ENCODE results near the gene ACYP2.

ACYP2 gene

DNA sequence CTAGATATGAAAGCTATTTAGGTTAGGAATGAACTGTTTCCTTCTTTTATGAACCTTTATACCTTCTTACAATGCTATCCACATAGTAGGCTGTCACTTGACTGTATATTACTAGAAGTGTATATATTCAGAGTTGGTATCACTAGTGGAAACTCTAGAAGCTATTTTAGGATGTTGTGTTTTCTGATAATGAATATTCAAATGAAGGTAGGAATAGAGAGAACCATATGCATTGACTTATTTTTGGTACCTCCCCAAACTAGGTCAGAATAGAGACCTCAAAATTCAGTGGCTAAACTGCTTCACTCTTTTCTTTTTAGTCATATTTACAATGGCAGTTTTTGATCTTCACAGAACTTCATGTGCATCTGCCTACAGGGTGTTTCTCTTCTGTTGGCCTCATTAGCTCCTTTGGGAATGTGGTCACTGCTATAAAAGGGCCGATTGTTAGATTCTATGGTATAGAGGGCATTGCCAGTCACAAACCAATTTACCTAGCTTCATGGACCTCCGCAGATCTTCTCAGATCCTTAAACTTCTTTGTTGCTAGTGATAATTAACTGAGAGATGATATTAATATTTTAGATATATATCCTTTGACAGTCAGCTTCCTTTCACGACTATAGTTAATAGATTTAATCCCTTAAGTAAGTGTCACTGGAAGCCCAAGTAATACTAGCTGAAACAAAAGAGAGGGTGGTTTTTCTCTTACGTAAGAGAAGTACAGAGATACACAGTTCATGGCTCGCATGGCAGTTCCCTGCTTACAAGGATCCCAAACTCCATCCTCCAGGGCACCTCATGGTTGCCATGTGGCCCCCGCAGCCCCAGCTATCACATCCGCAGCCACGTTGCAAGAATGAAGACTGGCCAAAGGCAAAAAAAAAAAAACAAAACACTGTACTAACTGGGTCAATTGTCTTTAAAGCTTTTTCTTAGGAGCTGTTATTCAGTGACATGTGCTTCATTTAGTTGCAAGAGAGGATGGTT is 79.6 kb downstream of the ACYP2 start:
- TF ChIP-seq TAF1 (IDR thresholded peaks at IDR 0.05; ENCODE audit: borderline replicate concordance, insufficient read depth, low read length) (no peak), POLR2AphosphoS5 (IDR thresholded peaks at IDR 0.05; ENCODE audit: low read depth, low read length) (no peak), SIN3A (IDR thresholded peaks at IDR 0.05; ENCODE audit: borderline replicate concordance, insufficient read depth, low read length) (no peak), FOXP2 (optimal IDR thresholded peaks at IDR 0.05; ENCODE audit: borderline replicate concordance, extremely low read depth, extremely low read length, insufficient read depth) (no peak)
- TF ChIP-seq, protein P1, sequence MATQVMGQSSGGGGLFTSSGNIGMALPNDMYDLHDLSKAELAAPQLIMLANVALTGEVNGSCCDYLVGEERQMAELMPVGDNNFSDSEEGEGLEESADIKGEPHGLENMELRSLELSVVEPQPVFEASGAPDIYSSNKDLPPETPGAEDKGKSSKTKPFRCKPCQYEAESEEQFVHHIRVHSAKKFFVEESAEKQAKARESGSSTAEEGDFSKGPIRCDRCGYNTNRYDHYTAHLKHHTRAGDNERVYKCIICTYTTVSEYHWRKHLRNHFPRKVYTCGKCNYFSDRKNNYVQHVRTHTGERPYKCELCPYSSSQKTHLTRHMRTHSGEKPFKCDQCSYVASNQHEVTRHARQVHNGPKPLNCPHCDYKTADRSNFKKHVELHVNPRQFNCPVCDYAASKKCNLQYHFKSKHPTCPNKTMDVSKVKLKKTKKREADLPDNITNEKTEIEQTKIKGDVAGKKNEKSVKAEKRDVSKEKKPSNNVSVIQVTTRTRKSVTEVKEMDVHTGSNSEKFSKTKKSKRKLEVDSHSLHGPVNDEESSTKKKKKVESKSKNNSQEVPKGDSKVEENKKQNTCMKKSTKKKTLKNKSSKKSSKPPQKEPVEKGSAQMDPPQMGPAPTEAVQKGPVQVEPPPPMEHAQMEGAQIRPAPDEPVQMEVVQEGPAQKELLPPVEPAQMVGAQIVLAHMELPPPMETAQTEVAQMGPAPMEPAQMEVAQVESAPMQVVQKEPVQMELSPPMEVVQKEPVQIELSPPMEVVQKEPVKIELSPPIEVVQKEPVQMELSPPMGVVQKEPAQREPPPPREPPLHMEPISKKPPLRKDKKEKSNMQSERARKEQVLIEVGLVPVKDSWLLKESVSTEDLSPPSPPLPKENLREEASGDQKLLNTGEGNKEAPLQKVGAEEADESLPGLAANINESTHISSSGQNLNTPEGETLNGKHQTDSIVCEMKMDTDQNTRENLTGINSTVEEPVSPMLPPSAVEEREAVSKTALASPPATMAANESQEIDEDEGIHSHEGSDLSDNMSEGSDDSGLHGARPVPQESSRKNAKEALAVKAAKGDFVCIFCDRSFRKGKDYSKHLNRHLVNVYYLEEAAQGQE (IDR thresholded peaks at IDR 0.05; ENCODE audit: insufficient read depth in 1 of 2, low read depth in 2 of 2, low read length in 2 of 2): no peak

- TF ChIP-seq TAF1 (IDR thresholded peaks at IDR 0.05; ENCODE audit: borderline replicate concordance, insufficient read depth, low read length): no peak
These were observed 81.2 kb downstream of the ACYP2 start for GRCh38 chr2:54196646-54197045.

- TF ChIP-seq TAF1 (IDR thresholded peaks at IDR 0.05; ENCODE audit: borderline replicate concordance, insufficient read depth, low read length) (no peak), POLR2AphosphoS5 (IDR thresholded peaks at IDR 0.05; ENCODE audit: low read depth, low read length) (no peak), SIN3A (IDR thresholded peaks at IDR 0.05; ENCODE audit: borderline replicate concordance, insufficient read depth, low read length) (no peak), FOXP2 (optimal IDR thresholded peaks at IDR 0.05; ENCODE audit: borderline replicate concordance, extremely low read depth, extremely low read length, insufficient read depth) (no peak)
- TF ChIP-seq, protein P1 (IDR thresholded peaks at IDR 0.05; ENCODE audit: insufficient read depth in 1 of 2, low read depth in 2 of 2, low read length in 2 of 2): no peak
These were observed 89.1 kb downstream of the ACYP2 start for GRCh38 chr2:54204476-54204875.

DNA sequence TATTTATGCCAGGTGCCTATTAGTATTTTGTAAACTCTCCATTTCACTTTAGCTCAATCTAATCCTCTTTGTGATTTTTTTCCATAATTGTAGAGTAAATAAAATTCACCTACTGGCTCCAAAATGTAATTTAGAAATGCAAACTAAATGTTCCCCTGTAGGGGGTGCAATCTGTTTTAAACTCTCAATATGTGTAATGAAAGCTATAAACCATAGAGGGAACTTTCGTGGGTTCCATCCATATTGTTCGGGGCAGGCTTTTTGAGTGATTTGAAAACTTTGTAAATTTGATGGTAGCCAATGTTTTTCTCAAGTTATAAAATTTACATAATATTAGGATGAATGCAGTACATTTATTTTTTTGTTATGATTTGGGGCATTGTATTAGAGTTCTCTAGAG is 91.2 kb downstream of the ACYP2 start:
- TF ChIP-seq FOXP2 (optimal IDR thresholded peaks at IDR 0.05; ENCODE audit: borderline replicate concordance, extremely low read depth, extremely low read length, insufficient read depth) (no peak), TAF1 (IDR thresholded peaks at IDR 0.05; ENCODE audit: borderline replicate concordance, insufficient read depth, low read length) (no peak), POLR2AphosphoS5 (IDR thresholded peaks at IDR 0.05; ENCODE audit: low read depth, low read length) (no peak), SIN3A (IDR thresholded peaks at IDR 0.05; ENCODE audit: borderline replicate concordance, insufficient read depth, low read length) (no peak)
- TF ChIP-seq, protein P1 (IDR thresholded peaks at IDR 0.05; ENCODE audit: insufficient read depth in 1 of 2, low read depth in 2 of 2, low read length in 2 of 2): no peak

DNA sequence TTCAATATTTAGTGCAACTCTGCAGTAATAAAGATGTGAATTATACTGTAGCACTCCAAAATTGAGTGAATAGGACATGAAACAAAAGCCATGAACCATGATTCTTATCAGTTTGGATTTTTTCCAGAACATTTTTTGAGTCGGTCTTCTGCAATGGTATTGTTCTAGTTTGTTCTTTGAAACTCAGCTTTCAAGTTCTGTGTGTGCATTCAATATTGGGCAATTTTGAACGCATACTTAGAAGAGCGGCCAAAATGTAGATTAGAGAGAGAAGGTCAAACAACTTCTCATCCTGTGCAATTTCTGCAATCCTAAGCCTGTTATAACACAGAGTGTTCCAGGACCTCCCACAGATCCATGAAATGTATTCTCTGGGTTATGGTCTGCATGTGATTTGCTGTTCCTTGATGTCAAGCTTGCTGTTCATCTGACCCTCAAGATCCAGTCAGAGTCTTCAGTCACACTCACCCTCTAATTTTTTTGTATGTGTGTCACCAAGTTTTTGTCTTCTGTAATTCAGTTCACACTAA is 92.3 kb downstream of the ACYP2 start:
- no peak for TF ChIP-seq POLR2AphosphoS5 (IDR thresholded peaks at IDR 0.05; ENCODE audit: low read depth, low read length)
- no peak for TF ChIP-seq TAF1 (IDR thresholded peaks at IDR 0.05; ENCODE audit: borderline replicate concordance, insufficient read depth, low read length)
- TF ChIP-seq SIN3A (IDR thresholded peaks at IDR 0.05; ENCODE audit: borderline replicate concordance, insufficient read depth, low read length): no peak
- TF ChIP-seq, protein P1 (IDR thresholded peaks at IDR 0.05; ENCODE audit: insufficient read depth in 1 of 2, low read depth in 2 of 2, low read length in 2 of 2): no peak
- TF ChIP-seq FOXP2 (optimal IDR thresholded peaks at IDR 0.05; ENCODE audit: borderline replicate concordance, extremely low read depth, extremely low read length, insufficient read depth): no peak

Measured in PFSK-1 (cell line).